IMR-90 (cell line): ENCODE measurements around the gene OTOGL. TPM values are rescaled to one million over a fixed set of nuclear protein-coding genes. Genes with fewer than 3 reads are reported as not detected.

Experiments used
- ATAC-seq: fragments of 200-7000 bp; cut with Tn5 transposase; 2 replicates; pipeline ENCODE4 v1.9.1; 2020; ENCODE audit warnings: low read depth, mild to moderate bottlenecking, moderate library complexity
- BruUV-seq: library from RNA; stranded (reverse); fragments of 400-500 nt; replicated peaks from 2 replicates; lab custom pipeline; 2021; lab: Mats Ljungman, UMichigan
- CTCF ChIA-PET: fragments of 300-600 bp; formaldehyde crosslinking; extraction: SDS; loops from one replicate; lab custom pipeline; 2021; ENCODE audit warnings: antibody characterized with exemption; lab: Yijun Ruan, JAX
- POLR2A ChIA-PET: fragments of 300-600 bp; sonication (Branson Sonifier 250); formaldehyde crosslinking; loops from one replicate; lab custom pipeline; 2022; ENCODE audit warnings: antibody characterized with exemption; ENCODE audit not compliant: unreplicated experiment; lab: Charles Lee
- DNase-seq: peaks from one replicate; pipeline ENCODE4 v3.0.0; 2013
- H2AFZ ChIP-seq: replicated peaks from 2 replicates; pipeline ENCODE3; 2013; ENCODE audit warnings: low read length, mild to moderate bottlenecking; ENCODE audit not compliant: poor library complexity
- H2AK5ac ChIP-seq: 2 replicates; pipeline ENCODE4 v1.6.1; 2013; ENCODE audit warnings: low read depth, low read length, inconsistent platforms
- H2AK9ac ChIP-seq: replicated peaks from 2 replicates; pipeline ENCODE3; 2013; ENCODE audit warnings: mild to moderate bottlenecking, low read depth, low read length, moderate library complexity; ENCODE audit not compliant: poor library complexity
- H2BK120ac ChIP-seq: 2 replicates; pipeline ENCODE4 v1.6.1; 2013; ENCODE audit warnings: low read depth, low read length, inconsistent platforms
- H2BK15ac ChIP-seq: 3 replicates; pipeline ENCODE4 v1.6.1; 2013; ENCODE audit warnings: low read depth, low read length, inconsistent platforms
- H2BK20ac ChIP-seq: 2 replicates; pipeline ENCODE4 v1.6.1; 2013; ENCODE audit warnings: low read depth, mild to moderate bottlenecking, inconsistent platforms, low read length, moderate library complexity
- H2BK5ac ChIP-seq: 2 replicates; pipeline ENCODE4 v1.6.1; 2013; ENCODE audit warnings: mild to moderate bottlenecking, low read depth, low read length, inconsistent platforms; ENCODE audit not compliant: poor library complexity, severe bottlenecking
- H3K14ac ChIP-seq: replicated peaks from 2 replicates; pipeline ENCODE4 v1.6.1; 2013; ENCODE audit warnings: low read depth, low read length, inconsistent platforms
- H3K18ac ChIP-seq: 2 replicates; pipeline ENCODE4 v1.6.1; 2013; ENCODE audit warnings: low read depth, low read length, control low read depth
- H3K23ac ChIP-seq: 2 replicates; pipeline ENCODE4 v1.6.1; 2013; ENCODE audit warnings: low read depth, low read length, inconsistent platforms
- H3K27ac ChIP-seq: 2 replicates; pipeline ENCODE4 v1.5.1; 2013; ENCODE audit warnings: mild to moderate bottlenecking, control low read depth, low read length; ENCODE audit not compliant: insufficient read depth
- H3K27me3 ChIP-seq: 2 replicates; pipeline ENCODE4 v1.6.1; 2013; ENCODE audit warnings: low read length; ENCODE audit not compliant: control insufficient read depth, insufficient read depth
- H3K36me3 ChIP-seq: 2 replicates; pipeline ENCODE4 v1.6.1; 2013; ENCODE audit warnings: low read length, mixed read lengths; ENCODE audit not compliant: control insufficient read depth, insufficient read depth
- H3K4ac ChIP-seq: 2 replicates; pipeline ENCODE4 v1.6.1; 2013; ENCODE audit warnings: low read depth, low read length, inconsistent platforms
- H3K4me1 ChIP-seq: 2 replicates; pipeline ENCODE4 v1.6.1; 2013; ENCODE audit warnings: low read length, mixed read lengths; ENCODE audit not compliant: control insufficient read depth, insufficient read depth
- H3K4me2 ChIP-seq: 2 replicates; pipeline ENCODE4 v1.6.1; 2013; ENCODE audit warnings: low read depth, mild to moderate bottlenecking, control low read depth, low read length, moderate library complexity
- H3K4me3 ChIP-seq: 2 replicates; pipeline ENCODE4 v1.5.1; 2013; ENCODE audit warnings: low read depth, mild to moderate bottlenecking, control low read depth, low read length, moderate library complexity; ENCODE audit not compliant: insufficient read depth
- H3K56ac ChIP-seq: 2 replicates; pipeline ENCODE4 v1.6.1; 2013; ENCODE audit warnings: low read length, inconsistent platforms; ENCODE audit not compliant: insufficient read depth; ENCODE audit errors: extremely low read depth
- H3K79me1 ChIP-seq, 2 experiments: 2 replicates each; pipeline ENCODE4 v1.6.1; 2013; ENCODE audit warnings: low read length in 2 of 2, inconsistent platforms in 1 of 2, low read depth in 1 of 2
- H3K9ac ChIP-seq: 2 replicates; pipeline ENCODE4 v1.6.1; 2013; ENCODE audit warnings: low read depth, low read length, control low read depth
- H3K9me1 ChIP-seq: 2 replicates; pipeline ENCODE4 v1.6.1; 2013; ENCODE audit warnings: low read length, inconsistent platforms; ENCODE audit not compliant: insufficient read depth
- H3K9me3 ChIP-seq: 2 replicates; pipeline ENCODE4 v1.6.1; 2013; ENCODE audit warnings: low read length; ENCODE audit not compliant: control insufficient read depth, insufficient read depth
- H4K20me1 ChIP-seq: 2 replicates; pipeline ENCODE4 v1.6.1; 2013; ENCODE audit warnings: low read length, inconsistent platforms; ENCODE audit not compliant: insufficient read depth
- H4K5ac ChIP-seq: 2 replicates; pipeline ENCODE4 v1.6.1; 2013; ENCODE audit warnings: mild to moderate bottlenecking, low read depth, low read length, control low read depth
- H4K8ac ChIP-seq, 2 experiments: 2 replicates each; pipeline ENCODE4 v1.6.1; 2013; ENCODE audit warnings: low read depth in 2 of 2, low read length in 2 of 2, control low read depth in 1 of 2, inconsistent platforms in 1 of 2
- H4K91ac ChIP-seq: 2 replicates; pipeline ENCODE4 v1.6.1; 2013; ENCODE audit warnings: low read depth, low read length, inconsistent platforms; ENCODE audit not compliant: insufficient read depth
- CEBPB ChIP-seq: IDR thresholded peaks from 2 replicates; pipeline ENCODE4 v1.6.1; 2012; ENCODE audit warnings: low read depth, low read length, improper control_type of control experiment
- CHD1 ChIP-seq: IDR thresholded peaks from 2 replicates; pipeline ENCODE4 v1.6.1; 2012; ENCODE audit warnings: low read depth, low read length, improper control_type of control experiment
- CTCF ChIP-seq: conservative IDR thresholded peaks from 2 replicates; pipeline ENCODE4 v1.5.1; 2012; ENCODE audit warnings: mild to moderate bottlenecking, low read depth, low read length, improper control_type of control experiment
- ELK1 ChIP-seq: fragments of 150-350 bp; IDR thresholded peaks from 2 replicates; pipeline ENCODE4 v1.6.1; 2016; ENCODE audit warnings: low read depth, mild to moderate bottlenecking, low read length, moderate library complexity, borderline replicate concordance
- MAFK ChIP-seq: IDR thresholded peaks from 2 replicates; pipeline ENCODE4 v1.6.1; 2012; ENCODE audit warnings: low read depth, low read length, improper control_type of control experiment
- MAZ ChIP-seq: IDR thresholded peaks from 2 replicates; pipeline ENCODE4 v1.6.1; 2012; ENCODE audit warnings: low read depth, mild to moderate bottlenecking, low read length, improper control_type of control experiment, moderate library complexity, borderline replicate concordance
- MXI1 ChIP-seq: IDR thresholded peaks from 2 replicates; pipeline ENCODE4 v1.6.1; 2012; ENCODE audit warnings: low read depth, mild to moderate bottlenecking, low read length, moderate library complexity, borderline replicate concordance
- NFE2L2 ChIP-seq: fragments of 150-350 bp; IDR thresholded peaks from 2 replicates; pipeline ENCODE4 v1.6.1; 2016; ENCODE audit warnings: low read depth, mild to moderate bottlenecking, low read length
- POLR2A ChIP-seq: IDR thresholded peaks from 2 replicates; pipeline ENCODE4 v1.6.1; 2012; ENCODE audit warnings: mild to moderate bottlenecking, low read depth, low read length
- RAD21 ChIP-seq: IDR thresholded peaks from 2 replicates; pipeline ENCODE4 v1.6.1; 2012; ENCODE audit warnings: low read length, improper control_type of control experiment
- RCOR1 ChIP-seq: IDR thresholded peaks from 2 replicates; pipeline ENCODE4 v1.6.1; 2012; ENCODE audit warnings: mild to moderate bottlenecking, low read length, improper control_type of control experiment; ENCODE audit not compliant: insufficient replicate concordance
- RFX5 ChIP-seq: IDR thresholded peaks from 2 replicates; pipeline ENCODE4 v1.8.0; 2012; ENCODE audit warnings: low read depth, mild to moderate bottlenecking, low read length, moderate library complexity
- SMC3 ChIP-seq: fragments of 150-350 bp; IDR thresholded peaks from 2 replicates; pipeline ENCODE4 v1.6.1; 2016; ENCODE audit warnings: low read depth, mild to moderate bottlenecking, antibody characterized with exemption, low read length, moderate library complexity
- USF2 ChIP-seq: fragments of 150-350 bp; IDR thresholded peaks from 2 replicates; pipeline ENCODE4 v1.6.1; 2017; ENCODE audit warnings: mild to moderate bottlenecking, antibody characterized with exemption, low read length, low read depth
- WGBS, 2 experiments: methylation state at CpG; one replicate each; pipeline versions ENCODE4 v1.1.5 to v1.1.7; 2013; ENCODE audit warnings: missing lambda C conversion rate in 2 of 2; ENCODE audit not compliant: insufficient read length in 1 of 2; ENCODE audit errors: extremely low coverage in 2 of 2; 5-methylcytosine and 5-hydroxymethylcytosine counted together
- dilution Hi-C: fragments of 300-500 bp; cut with HindIII; formaldehyde crosslinking; loops from one replicate; pipeline ENCODE4 v1.14.3; 2018; ENCODE audit warnings: low sequenced_read_pairs; ENCODE audit not compliant: unreplicated experiment
- in situ Hi-C: fragments of 300-500 bp; cut with MboI; formaldehyde crosslinking; loops from 3 replicates; pipeline ENCODE4 v1.14.3; 2019; ENCODE audit warnings: low sequenced_read_pairs, inconsistent platforms, mixed read lengths
- intact Hi-C: fragments of 100-400 bp; cut with micrococcal nuclease; formaldehyde crosslinking; loops from 2 replicates; pipeline ENCODE4 v1.10.0; 2022
- polyA plus RNA-seq, 3 experiments: library from polyadenylated mRNA; depleted of rRNA; stranded (reverse); fragments of >200 nt; gene quantifications; 2 replicates each; pipeline ENCODE4 v1.2.3, GENCODE V29; 2012; ENCODE audit warnings: low replicate concordance in 1 of 3
- total RNA-seq: library from RNA; depleted of rRNA; stranded (reverse); fragments of >200 nt; gene quantifications from 2 replicates; pipeline ENCODE4 v1.2.3, GENCODE V29; 2012

Gene OTOGL
- total and polyA plus RNA-seq, 2 of the 4 experiments (the other 2 are of a cell fraction) = 0.10 to 0.18 TPM

GRCh38 chr12:80332827-80333226 is 233.5 kb downstream of the OTOGL start:
- CTCF ChIA-PET = interaction anchor here (0.7 kb wide), 1 partner anchor 1343 kb away, joined by 3 read pairs; no protein-coding TSS in a partner anchor
- BruUV-seq = no TSS peak
- Histone ChIP-seq H3K18ac (no peak overlapping the region), H2BK120ac (no peak overlapping the region), H3K36me3 (no peaks in the 10 kb centered on the region), H3K56ac (no peak overlapping the region), H4K8ac (no peak overlapping the region), H3K79me1 (no peaks in the 10 kb centered on the region), H2AFZ (no peak overlapping the region), H2BK5ac (no peak overlapping the region), H3K23ac (no peak overlapping the region), H4K20me1 (no peaks in the 10 kb centered on the region), H3K27ac (no peak overlapping the region), H3K4me3 (no peak overlapping the region), H3K9ac (no peak overlapping the region), H3K14ac (no peak overlapping the region), H2BK15ac (no peak overlapping the region), H3K4me2 (no peak overlapping the region), H3K9me3 (no peaks in the 10 kb centered on the region), H2AK9ac (no peak overlapping the region), H4K5ac (no peak overlapping the region), H3K4me1 (no peaks in the 10 kb centered on the region), H3K9me1 (no peaks in the 10 kb centered on the region), H3K27me3 (peaks cover 4% of the 10 kb centered on the region; the same call in 1 of the 2 replicates), H3K4ac (no peak overlapping the region), H2AK5ac (no peak overlapping the region), H4K91ac (no peak overlapping the region), H2BK20ac (no peak overlapping the region)
- dilution Hi-C loops (no loop called here), intact Hi-C loops (no loop called here), in situ Hi-C loops (no loop called here)
- POLR2A ChIA-PET = no interaction called here
- DNase-seq = no peak
- no CpG with 5 or more reads among the region's 1 CpG for WGBS, 2 experiments
- TF ChIP-seq MAZ = no peak
- TF ChIP-seq RCOR1 = no peak
- TF ChIP-seq NFE2L2 = no peak
- TF ChIP-seq RFX5 = no peak
- TF ChIP-seq CHD1 = no peak
- no peak for TF ChIP-seq CEBPB
- no peak for TF ChIP-seq MXI1
- TF ChIP-seq ELK1 = no peak
- TF ChIP-seq POLR2A = no peak
- no peak for TF ChIP-seq CTCF
- no peak for TF ChIP-seq USF2
- no peak for TF ChIP-seq SMC3
- no peak for TF ChIP-seq RAD21
- no peak for TF ChIP-seq MAFK
- no peak for ATAC-seq
